Suprapubic skin (tissue), 4 donors: ENCODE results near the gene CBFA2T2. TPM values are rescaled to one million over a fixed set of nuclear protein-coding genes. Genes with fewer than 3 reads are reported as not detected.

Experiments used
- DNase-seq, 2 donors: peaks; one replicate each; pipeline ENCODE4 v3.0.0-alpha.2; 2019; ENCODE audit warnings: low spot score in 2 of 2
- H3K27ac ChIP-seq: fragments of 200-600 bp; sonication (generic); one replicate; pipeline ENCODE4 v1.5.1; 2019
- H3K27me3 ChIP-seq: fragments of 200-600 bp; sonication (generic); one replicate; pipeline ENCODE4 v1.5.1; 2019
- H3K36me3 ChIP-seq: fragments of 200-600 bp; sonication (generic); one replicate; pipeline ENCODE4 v1.5.1; 2019
- H3K4me1 ChIP-seq: fragments of 200-600 bp; sonication (generic); one replicate; pipeline ENCODE4 v1.5.1; 2019
- H3K4me3 ChIP-seq: fragments of 200-600 bp; sonication (generic); one replicate; pipeline ENCODE4 v1.5.1; 2019; ENCODE audit warnings: mild to moderate bottlenecking
- H3K9me3 ChIP-seq: fragments of 200-600 bp; sonication (generic); one replicate; pipeline ENCODE4 v1.5.1; 2019
- CTCF ChIP-seq, 2 donors: fragments of 200-600 bp in 1 of 2; fragments of 450-650 bp in 1 of 2; sonication (generic) in 1 of 2; IDR thresholded peaks; one replicate each; pipeline ENCODE4 v1.5.1; 2016 to 2019; ENCODE audit warnings: antibody characterized with exemption in 2 of 2, mild to moderate bottlenecking in 1 of 2, moderate library complexity in 1 of 2
- EP300 ChIP-seq: sonication (generic); formaldehyde crosslinking; IDR thresholded peaks from one replicate; pipeline ENCODE4 v1.6.1; 2017; ENCODE audit warnings: antibody characterized with exemption
- POLR2A ChIP-seq, 2 donors: fragments of 450-650 bp; IDR thresholded peaks; one replicate each; pipeline ENCODE4 v1.6.1; 2017; ENCODE audit warnings: antibody characterized with exemption in 2 of 2, mild to moderate bottlenecking in 2 of 2, moderate library complexity in 2 of 2
- POLR2AphosphoS5 ChIP-seq, 3 donors: sonication (generic); formaldehyde crosslinking; IDR thresholded peaks; one replicate each; pipeline ENCODE4 v1.6.1; 2017; ENCODE audit warnings: antibody characterized with exemption in 3 of 3
- WGBS: methylation state at CpG from one replicate; pipeline ENCODE4 v1.1.5; 2018; 5-methylcytosine and 5-hydroxymethylcytosine counted together
- total RNA-seq, 4 donors: library from RNA; depleted of rRNA; stranded (reverse); fragments of >200 nt; gene quantifications; one replicate each; pipeline ENCODE4 v1.1.0, GENCODE V29; 2016

The CBFA2T2 gene
- total RNA-seq, 4 donors from 2014 or later = 20.9 to 36.7 (median 26.1) TPM

DNA sequence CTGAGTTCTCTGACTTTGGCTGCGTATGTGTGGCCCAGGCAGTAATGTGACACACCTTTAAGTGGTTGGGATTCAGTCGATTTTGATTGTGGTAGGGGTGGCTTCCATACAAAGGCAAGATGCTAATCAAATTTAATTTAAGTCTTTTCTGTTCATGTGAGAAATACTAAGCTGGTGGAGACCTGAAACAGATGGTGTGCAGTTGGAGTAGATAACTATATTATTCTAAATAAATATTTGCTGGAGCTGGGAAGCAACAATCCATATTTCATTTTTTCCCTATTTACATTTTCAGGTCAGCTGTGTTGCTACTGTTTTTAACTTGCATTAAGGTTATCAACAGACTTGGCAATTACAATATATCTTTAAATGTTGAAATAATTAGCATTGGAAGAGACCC is 104.8 kb downstream of the CBFA2T2 start:
- no peak for TF ChIP-seq CTCF (IDR thresholded peaks at IDR 0.05)
- TF ChIP-seq POLR2A (IDR thresholded peaks at IDR 0.05) = no peak
- no peak for TF ChIP-seq EP300
- TF ChIP-seq POLR2AphosphoS5 (IDR thresholded peaks at IDR 0.05) = no peak
- Histone ChIP-seq H3K36me3 (peaks cover 6% of the 10 kb centered on the region), H3K9me3 (no peaks in the 10 kb centered on the region), H3K4me3 (no peak overlapping the region), H3K27me3 (no peaks in the 10 kb centered on the region), H3K27ac (no peak overlapping the region), H3K4me1 (no peaks in the 10 kb centered on the region)
- DNase-seq = no peak
- 74% methylated on average over 2 of the region's 2 CpGs for WGBS

DNA sequence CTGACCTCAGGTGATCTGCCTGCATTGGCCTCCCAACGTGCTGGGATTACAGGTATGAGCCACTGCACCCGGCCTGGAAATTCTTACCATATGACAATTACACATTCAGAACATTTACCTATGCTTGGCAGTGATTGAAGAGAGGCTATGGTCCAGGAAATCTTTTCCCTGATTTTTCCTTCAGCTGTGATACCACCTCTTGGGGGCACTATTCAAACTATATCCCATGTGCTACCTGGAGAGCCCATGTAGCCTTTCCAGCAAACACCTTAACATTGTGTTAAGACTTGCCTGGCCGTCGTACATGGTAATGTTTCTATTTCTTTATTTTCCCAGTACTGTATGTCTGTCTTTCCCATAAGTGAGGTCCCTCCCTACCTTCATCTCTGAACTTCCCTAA is 110.5 kb downstream of the CBFA2T2 start:
- 89% methylated on average over 4 of the region's 4 CpGs for WGBS
- Histone ChIP-seq H3K9me3 (no peaks in the 10 kb centered on the region), H3K4me3 (no peak overlapping the region), H3K27me3 (no peaks in the 10 kb centered on the region), H3K27ac (no peak overlapping the region), H3K4me1 (no peaks in the 10 kb centered on the region), H3K36me3 (peaks cover 14% of the 10 kb centered on the region)
- TF ChIP-seq EP300 (no peak), CTCF (IDR thresholded peaks at IDR 0.05) (no peak), POLR2A (IDR thresholded peaks at IDR 0.05) (no peak), POLR2AphosphoS5 (IDR thresholded peaks at IDR 0.05) (no peak)
- no peak for DNase-seq

- DNase-seq = no peak
- H3K36me3 ChIP-seq = peaks cover 14% of the 10 kb centered on the region
- no peaks in the 10 kb centered on the region for H3K4me1 ChIP-seq
- 95% methylated on average over 8 of the region's 8 CpGs for WGBS
- no peak overlapping the region for H3K27ac ChIP-seq
- H3K27me3 ChIP-seq = no peaks in the 10 kb centered on the region
- no peaks in the 10 kb centered on the region for H3K9me3 ChIP-seq
- TF ChIP-seq POLR2A (IDR thresholded peaks at IDR 0.05) = no peak
- TF ChIP-seq CTCF (IDR thresholded peaks at IDR 0.05) = no peak
- no peak for TF ChIP-seq EP300
- no peak for TF ChIP-seq POLR2AphosphoS5 (IDR thresholded peaks at IDR 0.05)
- H3K4me3 ChIP-seq = no peak overlapping the region
These were observed 111.1 kb downstream of the CBFA2T2 start for GRCh38 chr20:33600981-33601380.

GRCh38 chr20:33601861-33602260 is 112.0 kb downstream of the CBFA2T2 start:
- Histone ChIP-seq H3K9me3 (no peaks in the 10 kb centered on the region), H3K4me3 (no peak overlapping the region), H3K27me3 (no peaks in the 10 kb centered on the region), H3K4me1 (no peaks in the 10 kb centered on the region), H3K36me3 (peaks cover 16% of the 10 kb centered on the region), H3K27ac (no peak overlapping the region)
- TF ChIP-seq CTCF (IDR thresholded peaks at IDR 0.05) (no peak), POLR2A (IDR thresholded peaks at IDR 0.05) (no peak), POLR2AphosphoS5 (IDR thresholded peaks at IDR 0.05) (no peak)
- DNase-seq = no peak
- 79% methylated on average over 5 of the region's 5 CpGs for WGBS

DNA sequence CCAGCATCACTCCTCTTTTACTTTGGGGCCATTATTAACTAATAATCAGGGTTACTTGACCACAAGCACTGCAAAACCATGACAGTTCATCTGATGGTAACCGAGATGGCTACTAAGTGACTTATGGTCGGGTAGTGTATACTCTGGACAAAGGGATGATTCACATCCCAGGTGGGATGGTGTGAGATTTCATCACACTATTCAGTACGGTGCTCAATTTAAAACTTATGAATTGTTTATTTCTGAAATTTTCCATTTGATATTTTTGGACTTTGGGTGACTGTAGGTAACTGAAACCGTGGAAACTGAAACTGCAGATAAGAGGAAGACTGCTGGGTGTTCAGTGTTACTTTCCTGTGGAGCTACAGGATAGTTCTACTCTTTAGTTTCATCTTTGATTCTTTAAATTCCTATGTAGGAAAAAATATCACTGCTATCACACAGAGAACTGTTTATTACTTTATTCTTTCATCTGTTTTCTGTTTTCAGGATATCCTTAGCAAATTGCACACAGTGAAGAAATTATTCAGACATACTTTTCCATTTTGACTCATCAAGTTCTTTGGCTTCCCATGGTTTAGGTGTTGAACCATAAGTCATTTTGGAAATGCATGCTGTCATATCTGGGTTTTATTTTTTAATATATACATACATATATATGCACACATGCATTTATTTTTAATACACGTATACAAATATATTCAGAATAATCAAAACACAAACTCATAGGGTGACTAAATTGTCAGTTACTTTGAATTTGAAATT is 113.1 kb downstream of the CBFA2T2 start:
- TF ChIP-seq CTCF (IDR thresholded peaks at IDR 0.05) (no peak), POLR2AphosphoS5 (IDR thresholded peaks at IDR 0.05) (no peak), EP300 (no peak), POLR2A (IDR thresholded peaks at IDR 0.05) (no peak)
- 80% methylated on average over 5 of the region's 5 CpGs for WGBS
- Histone ChIP-seq H3K27ac (no peak overlapping the region), H3K4me3 (no peak overlapping the region), H3K4me1 (no peaks in the 10 kb centered on the region), H3K36me3 (peaks cover 18% of the 10 kb centered on the region), H3K27me3 (no peaks in the 10 kb centered on the region), H3K9me3 (no peaks in the 10 kb centered on the region)
- DNase-seq = no peak
